HG03060 (cell line): ENCODE results near the gene KRTAP12-2.
"Not testable (repeated sequence)": the region's sequence is repeated elsewhere in the genome, so short reads cannot be mapped to it uniquely, and the experiment has no call there.

Experiments
- ATAC-seq: cut with Tn5 transposase; IDR thresholded peaks from one replicate; pipeline ENCODE4 v1.9.1; 2021; ENCODE audit warnings: low read depth, moderate number of reproducible peaks; ENCODE audit not compliant: unreplicated experiment

KRTAP12-2 gene

GRCh38 chr21:44653656-44654575 lies 12.8 kb downstream of the KRTAP12-2 start:
- no peak for ATAC-seq

DNA sequence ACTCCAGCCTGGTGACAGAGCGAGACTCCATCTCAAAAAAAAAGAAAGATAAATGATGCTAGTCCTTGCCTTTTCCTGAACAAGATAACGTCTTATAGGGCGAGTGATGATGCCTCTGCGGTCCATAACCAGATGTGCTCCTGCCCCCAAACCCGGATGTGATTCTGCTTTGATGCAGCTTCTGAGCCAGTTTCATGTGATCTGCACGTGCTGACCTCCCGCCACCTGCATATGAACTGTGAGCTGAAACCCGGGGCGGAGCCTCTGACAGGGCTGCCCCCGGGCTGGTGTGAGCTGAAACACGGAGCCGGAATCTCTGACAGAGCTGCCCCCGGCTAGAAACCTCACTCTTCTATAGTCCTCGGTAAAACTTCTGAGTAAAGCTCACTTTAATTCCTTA lies 13.6 kb downstream of the KRTAP12-2 start:
- ATAC-seq = no peak

DNA sequence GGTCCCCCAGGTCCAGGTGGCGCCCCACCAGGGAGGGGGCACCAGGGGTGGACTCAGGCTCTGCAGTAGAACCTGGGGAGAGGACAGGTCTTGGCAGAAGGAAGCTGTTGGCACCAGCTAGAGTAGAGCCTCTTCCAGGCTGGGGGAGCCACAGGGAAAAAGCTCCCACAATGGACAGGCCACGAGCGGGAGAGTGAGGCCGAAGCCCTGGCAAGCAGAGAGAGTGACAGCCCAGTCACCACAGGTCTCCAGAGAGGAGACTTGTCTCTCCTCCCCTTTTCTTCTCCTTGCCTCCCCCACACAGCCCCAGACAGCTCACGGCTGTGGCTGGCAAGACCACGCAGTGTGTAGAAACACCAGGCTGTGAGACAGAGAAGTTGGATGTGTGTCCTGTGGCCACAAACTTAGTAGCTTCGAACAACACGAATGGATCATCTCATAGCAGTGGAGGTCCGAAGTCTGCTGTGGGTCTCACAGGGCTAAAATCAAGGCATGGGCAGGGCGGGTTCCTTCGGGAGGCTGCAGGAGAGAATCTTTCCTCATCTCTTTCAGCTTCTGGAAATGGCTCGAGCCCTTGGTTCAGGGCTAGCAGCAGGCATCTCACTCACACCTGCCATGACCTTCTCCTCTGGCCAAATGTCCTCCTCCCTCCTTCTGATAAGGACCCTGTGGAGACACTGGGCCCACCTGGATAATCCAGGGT lies 15.6 kb downstream of the KRTAP12-2 start:
- ATAC-seq = no peak

- ATAC-seq = no peak
These were observed 16.3 kb downstream of the KRTAP12-2 start for GRCh38 chr21:44650265-44650972.

GRCh38 chr21:44649521-44650100 lies 17.1 kb downstream of the KRTAP12-2 start:
- ATAC-seq = no peak

GRCh38 chr21:44648557-44649311 lies 18.0 kb downstream of the KRTAP12-2 start:
- no peak for ATAC-seq

- ATAC-seq = no peak
These were observed 19.5 kb downstream of the KRTAP12-2 start for GRCh38 chr21:44647222-44647552.

GRCh38 chr21:44646366-44647221 lies 20.1 kb downstream of the KRTAP12-2 start, which contains the start of gene KRTAP10-11:
Gene KRTAP10-11, plus strand, starts transcription at chr21:44646414. Its CDS starts 45 bp downstream, at chr21:44646459.
- not testable (repeated sequence) for ATAC-seq

GRCh38 chr21:44644878-44645277 lies 21.8 kb downstream of the KRTAP12-2 start:
- no peak for ATAC-seq

GRCh38 chr21:44643741-44644310 lies 22.9 kb downstream of the KRTAP12-2 start:
- no peak for ATAC-seq

- no peak for ATAC-seq
These were observed 26.0 kb downstream of the KRTAP12-2 start for GRCh38 chr21:44640761-44641160.

DNA sequence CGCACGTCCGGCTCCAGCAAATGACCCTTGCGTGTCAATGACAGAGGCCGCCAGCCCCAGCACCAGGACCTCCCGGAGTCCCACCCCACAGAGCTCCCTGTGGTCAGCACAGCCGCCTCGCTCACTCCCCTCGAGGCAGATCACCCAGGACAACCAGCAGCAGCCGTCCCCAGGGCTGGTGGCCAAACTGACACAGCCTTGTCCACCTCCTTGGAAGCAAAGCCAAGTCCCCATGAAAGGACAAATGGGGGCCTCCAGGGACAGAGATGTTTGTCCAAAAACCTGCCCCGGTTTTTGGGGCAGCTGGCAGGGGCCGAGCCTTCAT lies 27.4 kb downstream of the KRTAP12-2 start:
- no peak for ATAC-seq

GRCh38 chr21:44638506-44639330 lies 28.0 kb downstream of the KRTAP12-2 start:
- not testable (repeated sequence) for ATAC-seq

- not testable (repeated sequence) for ATAC-seq
These were observed 28.8 kb downstream of the KRTAP12-2 start for GRCh38 chr21:44637851-44638348.

DNA sequence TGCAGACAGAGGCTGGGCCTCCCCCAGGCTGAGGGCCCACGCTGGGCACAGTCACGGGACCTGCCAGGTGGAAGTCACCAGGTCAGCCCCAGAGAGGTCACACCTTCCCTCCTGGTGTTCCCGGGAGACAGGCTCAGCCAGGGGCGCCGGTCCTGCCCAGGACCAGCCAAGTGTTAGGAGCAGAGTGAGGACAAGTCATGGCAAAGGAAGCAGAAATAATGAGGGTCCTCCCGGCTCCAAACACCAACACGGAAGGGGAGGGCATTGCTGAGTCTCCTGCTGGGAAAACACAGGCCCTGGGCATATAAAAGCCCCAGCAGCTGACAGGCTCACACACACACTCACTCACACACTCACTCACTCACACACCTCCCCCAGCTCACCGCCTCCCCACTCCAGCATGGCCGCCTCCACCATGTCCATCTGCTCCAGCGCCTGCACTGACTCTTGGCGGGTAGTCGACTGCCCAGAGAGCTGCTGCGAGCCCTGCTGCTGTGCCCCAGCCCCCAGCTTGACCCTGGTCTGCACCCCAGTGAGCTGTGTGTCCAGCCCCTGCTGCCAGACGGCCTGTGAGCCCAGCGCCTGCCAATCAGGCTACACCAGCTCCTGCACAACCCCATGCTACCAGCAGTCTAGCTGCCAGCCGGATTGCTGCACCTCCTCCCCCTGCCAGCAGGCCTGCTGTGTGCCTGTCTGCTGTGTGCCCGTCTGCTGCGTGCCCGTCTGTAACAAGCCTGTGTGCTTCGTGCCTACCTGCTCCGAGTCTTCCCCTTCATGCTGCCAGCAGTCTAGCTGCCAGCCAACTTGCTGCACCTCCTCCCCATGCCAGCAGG lies 29.5 kb downstream of the KRTAP12-2 start, which contains the start of gene KRTAP10-10:
Gene KRTAP10-10 (plus strand): TSS at position 339 of the 833 bp plus-strand sequence. CDS start 62 bp downstream, at position 401.
- no peak for ATAC-seq

GRCh38 chr21:44636209-44637017 lies 30.3 kb downstream of the KRTAP12-2 start:
- no peak for ATAC-seq
